ENCODE results near the gene BCAS3. TPM values are rescaled to one million over a fixed set of nuclear protein-coding genes. Genes with fewer than 3 reads are reported as not detected.

BCAS3 gene
- total RNA-seq, 1 donor from 2014 or later = 43.6 TPM

- DNase-seq = no peak
Measured at GRCh38 chr17:61299517-61300513, 622.2 kb downstream of the BCAS3 start.

DNA sequence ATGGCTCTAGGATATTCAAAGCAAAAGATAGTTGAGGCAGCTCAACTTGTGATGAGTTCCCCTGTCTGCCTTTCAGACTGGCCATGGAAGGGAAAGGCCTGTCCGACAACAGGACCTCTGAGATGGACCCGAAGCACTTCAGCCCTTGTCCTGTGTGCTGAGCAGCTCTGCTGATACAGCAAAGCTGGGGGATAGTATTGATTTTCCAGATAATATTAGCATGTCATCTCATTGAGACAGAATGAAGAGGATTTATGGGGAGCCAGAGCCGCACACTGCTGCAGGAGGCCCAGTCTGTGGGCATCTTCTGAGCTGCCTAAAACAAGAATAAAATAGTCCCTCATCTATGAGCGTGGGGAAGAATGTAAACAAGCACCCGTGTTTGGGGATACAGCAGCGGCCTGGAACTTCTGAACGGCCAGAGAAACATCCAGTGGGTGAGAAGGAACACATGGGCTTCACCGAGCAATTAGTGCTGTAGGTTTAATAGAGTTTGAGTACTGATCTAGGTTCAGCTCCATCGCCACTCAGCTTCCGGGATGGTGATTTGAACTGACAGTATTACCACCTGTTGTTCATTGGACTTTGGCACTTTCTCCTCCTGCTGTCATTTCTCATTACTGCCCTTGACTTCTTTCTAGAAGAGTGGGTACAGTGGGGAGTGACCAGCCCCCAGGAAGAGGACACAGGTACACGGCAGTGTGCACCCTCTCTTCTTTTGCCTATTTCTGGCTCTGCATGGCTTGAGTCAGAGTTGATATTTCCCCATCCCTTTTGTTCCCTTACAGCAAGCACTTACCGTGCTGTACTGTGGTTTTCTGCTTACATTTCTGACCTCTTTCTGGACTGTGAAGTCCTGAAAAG, 625.5 kb downstream of the BCAS3 start:
- DNase-seq = no peak

GRCh38 chr17:61303817-61304096, 626.1 kb downstream of the BCAS3 start:
- no peak for DNase-seq

DNA sequence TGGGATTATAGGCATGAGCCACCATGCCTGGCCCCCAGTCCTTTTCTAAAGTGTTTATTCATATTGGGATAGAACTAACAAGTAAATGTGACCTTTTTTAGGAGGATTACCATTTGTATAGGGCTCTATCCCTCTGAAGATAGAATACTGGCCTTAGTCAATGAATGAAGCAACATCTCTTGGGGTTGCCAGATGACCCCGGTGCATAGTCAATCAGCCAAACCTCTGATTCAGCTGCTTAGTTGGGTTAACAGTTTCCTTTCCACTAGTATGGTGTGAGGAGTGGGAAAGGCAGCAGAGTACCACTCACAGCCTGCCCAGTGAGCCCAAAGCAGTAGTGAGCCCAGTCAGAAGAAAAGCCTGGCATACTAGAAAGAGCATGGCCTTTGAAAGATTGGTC, 627.4 kb downstream of the BCAS3 start:
- no peak for DNase-seq

GRCh38 chr17:61306003-61306402, 628.4 kb downstream of the BCAS3 start:
- DNase-seq = no peak

DNA sequence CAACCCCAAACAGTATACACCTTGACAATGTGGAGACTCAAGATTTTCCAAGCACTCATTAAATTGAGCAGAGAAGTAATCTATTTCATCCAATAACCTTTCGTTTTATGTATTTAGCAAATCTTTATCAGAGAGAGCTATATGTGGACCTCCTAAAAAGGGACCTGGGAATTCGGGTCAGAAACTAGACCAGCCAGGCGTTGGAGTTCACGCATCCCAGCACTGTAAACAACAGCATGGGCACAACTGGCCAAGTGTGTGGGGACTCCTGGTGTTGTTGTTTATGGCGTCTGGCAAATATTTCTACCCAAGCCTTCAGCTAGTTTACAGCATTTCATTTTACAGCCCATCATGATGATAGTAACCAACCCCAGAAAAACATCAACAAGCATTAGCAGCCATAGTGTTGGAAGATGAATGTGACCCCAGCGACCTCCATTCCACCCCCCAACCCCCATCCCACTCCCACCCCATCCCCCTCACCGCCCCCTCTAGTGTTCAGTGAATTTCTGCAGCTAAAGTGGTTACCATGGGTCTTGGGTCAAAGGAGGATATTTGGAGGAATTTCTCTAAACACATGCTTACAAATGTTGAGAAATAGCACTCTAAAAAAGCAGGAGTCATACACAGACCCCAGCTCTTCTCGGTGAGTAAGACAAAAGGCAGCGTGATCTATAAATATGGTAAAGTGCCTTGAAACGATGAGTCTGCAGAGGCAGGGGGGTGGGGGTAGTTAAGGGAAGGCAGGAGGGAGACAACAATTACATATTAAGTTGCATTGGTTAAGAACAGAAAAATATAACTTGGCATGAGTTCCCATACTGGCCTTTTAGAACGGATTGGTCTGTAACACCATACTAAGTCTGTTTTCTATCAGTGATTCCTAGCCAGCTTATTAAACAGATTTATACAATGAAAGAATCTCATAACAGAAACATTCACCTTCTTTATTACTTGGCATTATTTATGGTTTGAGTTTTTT, 630.5 kb downstream of the BCAS3 start:
- DNase-seq = peak; percentile 41

DNA sequence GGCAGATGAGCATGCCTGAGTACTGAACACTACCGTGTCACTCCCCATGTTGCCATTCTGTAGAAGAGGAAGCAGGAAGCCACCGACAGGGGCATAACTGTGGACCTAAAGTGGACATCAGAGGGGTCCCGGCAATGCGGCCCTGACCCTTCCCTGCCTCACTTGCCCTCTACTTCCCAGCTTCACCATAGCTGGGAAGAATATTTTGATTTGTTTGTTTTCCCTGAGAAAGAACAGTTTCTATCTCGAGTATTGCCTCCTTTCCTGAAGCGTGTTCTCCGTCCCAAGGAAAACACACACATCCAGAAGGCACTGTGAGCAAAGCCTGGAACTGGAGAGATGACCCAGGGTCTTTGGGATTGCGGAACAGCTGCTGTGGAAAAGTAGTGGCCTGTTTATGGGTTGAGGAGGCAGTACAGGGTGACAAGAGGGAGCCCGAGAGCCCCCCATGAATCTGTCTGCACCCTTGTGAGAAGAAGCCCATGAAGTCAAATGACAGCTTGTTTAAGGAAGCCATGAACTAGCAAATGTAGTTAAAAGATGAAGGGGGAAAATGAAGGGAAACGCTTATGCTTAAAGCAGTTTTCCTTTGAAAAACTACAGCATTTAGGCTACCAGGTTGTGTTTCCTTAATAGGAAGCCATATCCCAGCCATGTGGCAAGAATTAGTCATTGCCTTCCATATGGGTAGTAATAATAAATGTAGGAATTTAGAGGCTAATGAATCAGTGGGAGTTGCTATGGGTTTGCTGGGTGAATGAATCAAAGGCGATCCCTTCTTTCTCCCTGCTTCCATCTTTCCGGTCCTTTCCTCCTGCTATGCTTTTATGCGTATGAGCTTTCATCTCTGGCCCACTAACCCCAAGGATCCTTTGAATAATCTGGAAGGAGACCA, 632.0 kb downstream of the BCAS3 start:
- DNase-seq = no peak

GRCh38 chr17:61310590-61310989, 632.9 kb downstream of the BCAS3 start:
- DNase-seq = no peak

DNA sequence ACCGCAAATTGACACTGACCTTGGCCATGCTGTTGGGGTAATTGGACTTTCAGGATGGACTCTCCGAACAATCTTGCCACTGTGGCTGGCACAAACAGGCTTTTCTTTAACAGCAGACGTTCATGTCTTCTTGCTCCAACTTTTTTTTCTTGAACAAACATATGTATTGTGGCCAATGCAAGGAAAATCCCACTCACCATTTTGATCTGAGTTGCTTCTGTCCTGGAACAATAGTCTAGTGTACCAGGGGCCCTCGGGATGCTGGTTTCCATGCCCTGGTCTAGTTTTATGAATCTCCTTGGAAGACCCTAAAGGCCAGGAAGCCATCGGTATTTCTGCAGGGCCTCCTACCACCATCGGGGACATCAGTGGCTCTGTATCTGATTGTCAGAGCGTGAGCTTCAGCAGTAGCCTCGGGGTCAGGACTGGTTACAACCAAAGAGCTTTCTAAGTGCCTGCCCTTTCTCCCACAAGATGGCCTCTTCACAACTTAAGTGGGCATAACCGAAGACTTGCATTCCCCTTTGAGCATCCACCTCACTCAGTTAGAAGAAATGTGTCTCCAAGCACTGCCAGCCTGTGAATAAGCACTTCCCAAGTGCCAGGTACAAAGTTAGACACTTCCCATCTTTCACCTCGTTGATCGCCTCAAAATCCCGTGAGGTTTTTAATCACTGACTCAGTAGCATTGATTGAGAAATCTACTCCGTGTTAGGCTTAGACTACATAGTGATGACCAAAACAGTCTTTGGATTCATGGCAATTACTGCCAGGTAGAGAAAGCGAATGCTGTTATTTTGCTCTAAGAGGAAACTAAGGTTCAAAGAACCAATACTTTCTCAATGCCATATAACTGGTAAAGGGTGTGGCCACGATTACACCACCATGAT, 635.0 kb downstream of the BCAS3 start:
- no peak for DNase-seq

DNA sequence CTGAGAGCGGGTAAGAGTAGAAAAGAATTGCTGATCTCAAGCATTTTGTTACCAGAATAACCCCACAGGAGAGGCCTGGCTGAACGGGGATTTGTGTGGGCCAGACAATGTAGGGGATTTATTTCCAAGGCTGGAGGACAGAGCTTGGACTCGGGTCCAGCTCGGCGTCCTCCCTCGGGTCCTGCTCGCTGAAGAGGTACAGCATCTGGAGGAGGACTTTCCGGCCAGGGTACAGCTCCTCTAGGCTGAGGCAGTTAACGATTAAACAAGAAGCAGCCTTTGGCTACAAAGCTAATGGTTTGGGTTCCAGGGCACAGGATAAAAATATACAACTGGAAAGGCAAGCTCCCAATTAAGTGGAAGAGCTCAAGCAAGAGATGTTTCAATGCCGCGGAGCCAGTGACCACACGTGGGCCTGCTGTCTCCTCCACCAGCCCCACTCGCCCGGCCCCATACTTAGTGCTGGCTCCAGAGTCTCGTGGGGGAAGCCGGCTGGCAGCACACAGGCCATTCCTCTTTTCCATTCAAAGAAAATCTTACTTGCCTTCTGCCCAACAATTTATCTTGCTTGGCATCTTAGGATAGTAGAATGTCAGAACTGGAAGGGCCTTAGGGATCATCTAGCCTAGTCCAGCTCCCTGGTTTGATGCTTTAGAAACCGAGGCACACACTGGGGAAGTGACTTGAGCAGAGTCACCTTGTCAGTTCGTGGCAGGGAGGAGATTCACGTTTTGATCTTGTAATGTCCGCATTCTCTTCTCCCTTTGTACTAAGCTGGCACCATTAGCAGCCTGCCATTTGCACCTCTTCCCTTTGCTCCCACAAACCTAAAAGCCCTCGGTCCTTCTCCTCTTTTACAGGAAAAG, 636.0 kb downstream of the BCAS3 start:
- no peak for DNase-seq

DNA sequence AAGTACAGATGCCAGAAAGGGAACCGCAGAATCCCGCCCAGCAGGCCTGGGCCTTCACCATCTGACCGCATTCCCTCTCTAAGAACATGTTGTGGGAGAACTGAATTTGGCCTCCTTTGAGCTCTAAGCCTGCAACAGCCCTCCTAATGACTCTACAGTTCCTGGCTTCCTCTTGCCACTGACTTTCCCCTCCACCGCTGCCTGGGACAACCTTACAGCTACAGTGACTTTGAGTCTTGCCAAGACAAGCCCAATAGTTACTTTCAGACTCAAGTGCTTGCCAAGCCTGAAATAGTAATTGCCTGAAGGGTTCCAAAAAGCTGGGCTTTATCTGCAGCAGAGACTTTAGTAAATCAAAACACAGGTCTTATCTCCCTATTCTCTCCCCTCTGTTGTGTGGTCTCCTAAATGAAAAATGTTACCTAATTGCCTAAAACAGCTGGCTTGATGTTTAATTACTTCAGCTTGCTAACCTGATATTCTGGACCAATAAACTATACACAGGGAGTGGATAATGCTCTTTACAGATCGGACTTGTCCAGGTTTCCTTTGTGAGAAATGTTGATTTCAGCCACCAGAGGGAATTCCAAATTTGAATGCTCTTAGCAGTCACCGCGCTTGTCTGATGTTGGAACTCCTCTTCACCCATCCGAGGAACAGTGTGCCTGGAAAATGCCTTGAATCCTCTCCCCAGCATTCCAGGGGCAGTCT, 636.9 kb downstream of the BCAS3 start:
- DNase-seq = peak; percentile 75

DNA sequence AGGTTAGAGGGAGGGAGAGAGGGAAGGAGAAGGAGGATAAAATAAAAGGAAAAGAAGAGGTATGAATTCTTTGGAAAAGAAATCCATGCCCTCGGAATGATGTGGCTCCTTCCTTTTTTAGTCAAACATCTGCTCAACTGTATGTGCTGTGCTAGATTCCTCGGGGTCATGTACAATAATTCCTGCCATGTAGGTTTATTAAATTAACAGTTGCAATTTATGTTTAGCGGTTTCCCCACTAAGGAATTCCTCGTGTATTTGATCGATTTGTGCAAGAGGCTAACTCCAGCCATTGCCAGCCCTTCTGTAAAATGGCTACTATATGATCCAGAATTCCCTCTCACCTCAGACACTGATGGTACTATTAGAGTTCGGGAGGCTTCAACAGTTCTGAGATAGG, 639.0 kb downstream of the BCAS3 start:
- DNase-seq = no peak

GRCh38 chr17:61317779-61318178, 640.1 kb downstream of the BCAS3 start:
- no peak for DNase-seq

- no peak for DNase-seq
Measured at GRCh38 chr17:61318684-61319098, 641.0 kb downstream of the BCAS3 start.

GRCh38 chr17:61321344-61321743, 643.7 kb downstream of the BCAS3 start:
- no peak for DNase-seq

DNA sequence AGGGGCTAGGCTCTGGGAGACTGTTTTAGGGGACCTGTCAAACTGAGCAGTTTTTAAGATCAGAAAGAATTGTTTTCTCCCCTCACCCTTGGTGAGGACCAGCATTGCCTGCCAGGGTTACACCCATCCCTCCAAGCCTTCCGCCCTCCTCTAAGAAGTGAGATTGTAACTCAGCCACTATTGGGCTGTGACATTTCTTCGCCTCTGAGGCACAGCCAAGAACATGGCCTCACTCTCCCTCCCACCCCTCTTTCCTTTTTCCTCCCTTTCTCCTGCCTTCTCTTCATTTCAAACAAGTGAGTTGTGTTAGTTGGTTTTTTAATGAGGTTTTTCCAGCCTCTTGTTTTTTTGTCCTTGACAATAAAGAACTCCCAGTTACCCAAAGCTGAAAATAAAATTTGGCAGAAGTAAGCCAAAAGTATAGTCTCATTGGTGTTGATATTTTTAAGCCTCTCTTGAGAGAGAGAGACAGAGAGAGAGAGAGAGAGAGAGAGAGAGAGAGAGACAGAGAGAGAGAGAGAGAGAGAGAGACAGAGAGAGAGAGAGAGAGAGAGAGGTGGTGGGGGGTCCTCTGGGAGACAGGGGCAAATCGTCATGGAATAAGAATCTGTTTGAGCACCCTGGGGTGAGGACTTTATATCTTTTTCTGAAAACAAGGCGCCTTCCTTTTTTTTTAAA, 644.8 kb downstream of the BCAS3 start:
- no peak for DNase-seq

All from skin of body (tissue), 2 donors.